Measurements from ENCODE around the gene PCDHGC4. TPM values are rescaled to one million over a fixed set of nuclear protein-coding genes. Genes with fewer than 3 reads are reported as not detected.

Gene PCDHGC4
- total and polyA plus RNA-seq, 4 donors = 20.0 to 91.8 (median 77.8) TPM

Other genes with a start within 250 kb of the PCDHGC4 start
- gene PCDHB15, start 239.6 kb upstream of the PCDHGC4 start, total RNA-seq = 10 to 100 TPM; 10.4 to 15.2 TPM
- gene PCDHB15, start 239.6 kb upstream of the PCDHGC4 start, polyA plus RNA-seq (ENCODE audit: insufficient read length in 2 of 2) = 10 to 100 TPM; 12.3 to 21.1 TPM
- under 1 TPM in 1 of 2 donors, not detected in 1; 0.39 TPM for gene SLC25A2, start 181.0 kb upstream of the PCDHGC4 start, total RNA-seq
- gene SLC25A2, start 181.0 kb upstream of the PCDHGC4 start, polyA plus RNA-seq (ENCODE audit: insufficient read length in 2 of 2) = under 1 TPM in 1 of 2 donors, not detected in 1; 0.15 TPM
- 100 to 1,000 TPM in 1 of 2 donors, 10 to 100 TPM in 1; 98.2 to 111 TPM for gene TAF7, start 164.2 kb upstream of the PCDHGC4 start, total RNA-seq
- 100 to 1,000 TPM in 1 of 2 donors, 10 to 100 TPM in 1; 90.1 to 101 TPM for gene TAF7, start 164.2 kb upstream of the PCDHGC4 start, polyA plus RNA-seq (ENCODE audit: insufficient read length in 2 of 2)
- gene PCDHGA1, start 154.5 kb upstream of the PCDHGC4 start, total RNA-seq = 1 to 10 TPM; 1.4 to 3.0 TPM
- gene PCDHGA1, start 154.5 kb upstream of the PCDHGC4 start, polyA plus RNA-seq (ENCODE audit: insufficient read length in 2 of 2) = 1 to 10 TPM; 2.5 to 3.8 TPM
- gene PCDHGA2, start 146.3 kb upstream of the PCDHGC4 start, total RNA-seq = 10 to 100 TPM in 1 of 2 donors, 1 to 10 TPM in 1; 8.9 to 10.4 TPM
- 10 to 100 TPM; 14.0 to 17.7 TPM for gene PCDHGA2, start 146.3 kb upstream of the PCDHGC4 start, polyA plus RNA-seq (ENCODE audit: insufficient read length in 2 of 2)
- 10 to 100 TPM in 1 of 2 donors, 1 to 10 TPM in 1; 9.2 to 10.5 TPM for gene PCDHGA3, start 141.2 kb upstream of the PCDHGC4 start, total RNA-seq
- 10 to 100 TPM; 12.3 to 19.2 TPM for gene PCDHGA3, start 141.2 kb upstream of the PCDHGC4 start, polyA plus RNA-seq (ENCODE audit: insufficient read length in 2 of 2)
- 1 to 10 TPM; 6.4 to 8.6 TPM for gene PCDHGB1, start 134.9 kb upstream of the PCDHGC4 start, total RNA-seq
- 1 to 10 TPM; 9.8 to 9.9 TPM for gene PCDHGB1, start 134.9 kb upstream of the PCDHGC4 start, polyA plus RNA-seq (ENCODE audit: insufficient read length in 2 of 2)
- gene PCDHGA4, start 130.0 kb upstream of the PCDHGC4 start, total RNA-seq = 1 to 10 TPM; 7.5 to 8.2 TPM
- gene PCDHGA4, start 130.0 kb upstream of the PCDHGC4 start, polyA plus RNA-seq (ENCODE audit: insufficient read length in 2 of 2) = 1 to 10 TPM; 9.5 to 9.9 TPM
- gene PCDHGB2, start 125.0 kb upstream of the PCDHGC4 start, total RNA-seq = 1 to 10 TPM; 6.3 to 6.7 TPM
- gene PCDHGB2, start 125.0 kb upstream of the PCDHGC4 start, polyA plus RNA-seq (ENCODE audit: insufficient read length in 2 of 2) = 10 to 100 TPM in 1 of 2 donors, 1 to 10 TPM in 1; 9.0 to 14.0 TPM
- gene PCDHGA5, start 120.9 kb upstream of the PCDHGC4 start, total RNA-seq = 1 to 10 TPM; 7.9 to 8.8 TPM
- 10 to 100 TPM; 14.0 to 15.5 TPM for gene PCDHGA5, start 120.9 kb upstream of the PCDHGC4 start, polyA plus RNA-seq (ENCODE audit: insufficient read length in 2 of 2)
- 1 to 10 TPM; 6.0 to 8.3 TPM for gene PCDHGB3, start 114.8 kb upstream of the PCDHGC4 start, total RNA-seq
- gene PCDHGB3, start 114.8 kb upstream of the PCDHGC4 start, polyA plus RNA-seq (ENCODE audit: insufficient read length in 2 of 2) = 1 to 10 TPM; 7.1 to 8.4 TPM
- 10 to 100 TPM in 1 of 2 donors, 1 to 10 TPM in 1; 8.5 to 12.3 TPM for gene PCDHGA6, start 111.1 kb upstream of the PCDHGC4 start, total RNA-seq
- 10 to 100 TPM; 18.4 to 19.2 TPM for gene PCDHGA6, start 111.1 kb upstream of the PCDHGC4 start, polyA plus RNA-seq (ENCODE audit: insufficient read length in 2 of 2)
- 1 to 10 TPM; 6.1 to 6.6 TPM for gene PCDHGA7, start 102.3 kb upstream of the PCDHGC4 start, total RNA-seq
- 1 to 10 TPM; 5.2 to 6.7 TPM for gene PCDHGA7, start 102.3 kb upstream of the PCDHGC4 start, polyA plus RNA-seq (ENCODE audit: insufficient read length in 2 of 2)
- gene PCDHGB4, start 97.3 kb upstream of the PCDHGC4 start, total RNA-seq = 10 to 100 TPM; 12.5 to 14.9 TPM
- gene PCDHGB4, start 97.3 kb upstream of the PCDHGC4 start, polyA plus RNA-seq (ENCODE audit: insufficient read length in 2 of 2) = 10 to 100 TPM; 10.3 to 16.0 TPM
- 1 to 10 TPM; 4.6 to 5.6 TPM for gene PCDHGA8, start 92.4 kb upstream of the PCDHGC4 start, total RNA-seq
- gene PCDHGA8, start 92.4 kb upstream of the PCDHGC4 start, polyA plus RNA-seq (ENCODE audit: insufficient read length in 2 of 2) = 1 to 10 TPM; 1.9 to 2.1 TPM
- 10 to 100 TPM; 17.5 to 21.5 TPM for gene PCDHGB5, start 87.1 kb upstream of the PCDHGC4 start, total RNA-seq
- gene PCDHGB5, start 87.1 kb upstream of the PCDHGC4 start, polyA plus RNA-seq (ENCODE audit: insufficient read length in 2 of 2) = 10 to 100 TPM; 22.7 to 33.5 TPM
- 10 to 100 TPM; 10.9 TPM for gene PCDHGA9, start 82.3 kb upstream of the PCDHGC4 start, total RNA-seq
- 10 to 100 TPM; 19.2 to 21.4 TPM for gene PCDHGA9, start 82.3 kb upstream of the PCDHGC4 start, polyA plus RNA-seq (ENCODE audit: insufficient read length in 2 of 2)
- gene PCDHGB6, start 77.0 kb upstream of the PCDHGC4 start, total RNA-seq = 10 to 100 TPM in 1 of 2 donors, 1 to 10 TPM in 1; 10.0 to 10.6 TPM
- 10 to 100 TPM; 22.0 to 25.7 TPM for gene PCDHGB6, start 77.0 kb upstream of the PCDHGC4 start, polyA plus RNA-seq (ENCODE audit: insufficient read length in 2 of 2)
- 10 to 100 TPM; 11.1 to 12.4 TPM for gene PCDHGA10, start 72.0 kb upstream of the PCDHGC4 start, total RNA-seq
- 10 to 100 TPM; 21.1 to 32.4 TPM for gene PCDHGA10, start 72.0 kb upstream of the PCDHGC4 start, polyA plus RNA-seq (ENCODE audit: insufficient read length in 2 of 2)
- 10 to 100 TPM; 13.7 to 14.3 TPM for gene PCDHGB7, start 67.4 kb upstream of the PCDHGC4 start, total RNA-seq
- gene PCDHGB7, start 67.4 kb upstream of the PCDHGC4 start, polyA plus RNA-seq (ENCODE audit: insufficient read length in 2 of 2) = 10 to 100 TPM; 35.8 to 47.2 TPM
- 10 to 100 TPM in 1 of 2 donors, 1 to 10 TPM in 1; 8.0 to 15.0 TPM for gene PCDHGA11, start 64.0 kb upstream of the PCDHGC4 start, total RNA-seq
- 10 to 100 TPM; 14.9 to 16.1 TPM for gene PCDHGA11, start 64.0 kb upstream of the PCDHGC4 start, polyA plus RNA-seq (ENCODE audit: insufficient read length in 2 of 2)
- gene PCDHGA12, start 54.5 kb upstream of the PCDHGC4 start, total RNA-seq = 10 to 100 TPM in 1 of 2 donors, 1 to 10 TPM in 1; 8.5 to 10.7 TPM
- 1 to 10 TPM; 8.1 to 8.3 TPM for gene PCDHGA12, start 54.5 kb upstream of the PCDHGC4 start, polyA plus RNA-seq (ENCODE audit: insufficient read length in 2 of 2)
- gene PCDHGC3, start 9.1 kb upstream of the PCDHGC4 start, total RNA-seq = 100 to 1,000 TPM; 114 to 205 TPM
- 100 to 1,000 TPM; 603 to 678 TPM for gene PCDHGC3, start 9.1 kb upstream of the PCDHGC4 start, polyA plus RNA-seq (ENCODE audit: insufficient read length in 2 of 2)
- 1 to 10 TPM; 4.0 to 5.9 TPM for gene PCDHGC5, start 4.1 kb downstream of the PCDHGC4 start, total RNA-seq
- 1 to 10 TPM; 5.4 to 6.5 TPM for gene PCDHGC5, start 4.1 kb downstream of the PCDHGC4 start, polyA plus RNA-seq (ENCODE audit: insufficient read length in 2 of 2)
- 10 to 100 TPM; 23.6 to 24.9 TPM for gene DIAPH1, start 134.0 kb downstream of the PCDHGC4 start, total RNA-seq
- 10 to 100 TPM; 37.4 to 44.4 TPM for gene DIAPH1, start 134.0 kb downstream of the PCDHGC4 start, polyA plus RNA-seq (ENCODE audit: insufficient read length in 2 of 2)
- gene HDAC3, start 151.8 kb downstream of the PCDHGC4 start, total RNA-seq = 10 to 100 TPM; 56.9 to 70.6 TPM
- gene HDAC3, start 151.8 kb downstream of the PCDHGC4 start, polyA plus RNA-seq (ENCODE audit: insufficient read length in 2 of 2) = 100 to 1,000 TPM in 1 of 2 donors, 10 to 100 TPM in 1; 89.7 to 110 TPM
- gene RELL2, start 152.0 kb downstream of the PCDHGC4 start, total RNA-seq = 10 to 100 TPM in 1 of 2 donors, 1 to 10 TPM in 1; 7.3 to 22.6 TPM
- gene RELL2, start 152.0 kb downstream of the PCDHGC4 start, polyA plus RNA-seq (ENCODE audit: insufficient read length in 2 of 2) = 10 to 100 TPM; 32.4 to 37.3 TPM
- 10 to 100 TPM in 1 of 2 donors, 1 to 10 TPM in 1; 8.1 to 14.7 TPM for gene FCHSD1, start 166.4 kb downstream of the PCDHGC4 start, total RNA-seq
- gene FCHSD1, start 166.4 kb downstream of the PCDHGC4 start, polyA plus RNA-seq (ENCODE audit: insufficient read length in 2 of 2) = 10 to 100 TPM; 11.9 to 20.0 TPM
- gene ARAP3, start 197.2 kb downstream of the PCDHGC4 start, total RNA-seq = 1 to 10 TPM; 2.8 to 7.0 TPM
- gene ARAP3, start 197.2 kb downstream of the PCDHGC4 start, polyA plus RNA-seq (ENCODE audit: insufficient read length in 2 of 2) = 10 to 100 TPM in 1 of 2 donors, 1 to 10 TPM in 1; 9.9 to 11.6 TPM

All from spinal cord (tissue), 4 donors.